ENCODE data around the gene NIM1K. TPM values are rescaled to one million over a fixed set of nuclear protein-coding genes. Genes with fewer than 3 reads are reported as not detected.

Gene NIM1K
- total RNA-seq, 1 donor from 2014 or later = 0.51 TPM

- TF ChIP-seq, protein P1, sequence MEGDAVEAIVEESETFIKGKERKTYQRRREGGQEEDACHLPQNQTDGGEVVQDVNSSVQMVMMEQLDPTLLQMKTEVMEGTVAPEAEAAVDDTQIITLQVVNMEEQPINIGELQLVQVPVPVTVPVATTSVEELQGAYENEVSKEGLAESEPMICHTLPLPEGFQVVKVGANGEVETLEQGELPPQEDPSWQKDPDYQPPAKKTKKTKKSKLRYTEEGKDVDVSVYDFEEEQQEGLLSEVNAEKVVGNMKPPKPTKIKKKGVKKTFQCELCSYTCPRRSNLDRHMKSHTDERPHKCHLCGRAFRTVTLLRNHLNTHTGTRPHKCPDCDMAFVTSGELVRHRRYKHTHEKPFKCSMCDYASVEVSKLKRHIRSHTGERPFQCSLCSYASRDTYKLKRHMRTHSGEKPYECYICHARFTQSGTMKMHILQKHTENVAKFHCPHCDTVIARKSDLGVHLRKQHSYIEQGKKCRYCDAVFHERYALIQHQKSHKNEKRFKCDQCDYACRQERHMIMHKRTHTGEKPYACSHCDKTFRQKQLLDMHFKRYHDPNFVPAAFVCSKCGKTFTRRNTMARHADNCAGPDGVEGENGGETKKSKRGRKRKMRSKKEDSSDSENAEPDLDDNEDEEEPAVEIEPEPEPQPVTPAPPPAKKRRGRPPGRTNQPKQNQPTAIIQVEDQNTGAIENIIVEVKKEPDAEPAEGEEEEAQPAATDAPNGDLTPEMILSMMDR (IDR thresholded peaks at IDR 0.05) = no peak
- CTCF ChIA-PET = no interaction called here
- Mint-ChIP-seq H3K9me3 (no peaks in the 10 kb centered on the region), H3K36me3 (ENCODE audit: low read depth) (no peaks in the 10 kb centered on the region), H3K27ac (no peak overlapping the region), H3K4me1 (no peaks in the 10 kb centered on the region), H3K4me3 (no peak overlapping the region), H3K27me3 (peaks cover 16% of the 10 kb centered on the region)
- POLR2A ChIA-PET = no interaction called here
- intact Hi-C loops (cut with micrococcal nuclease) = no loop called here
- ATAC-seq (ENCODE audit: low read depth) = no peak
- DNase-seq = no peak
Measured at GRCh38 chr5:43208658-43209057, 16.6 kb downstream of the NIM1K start.

DNA sequence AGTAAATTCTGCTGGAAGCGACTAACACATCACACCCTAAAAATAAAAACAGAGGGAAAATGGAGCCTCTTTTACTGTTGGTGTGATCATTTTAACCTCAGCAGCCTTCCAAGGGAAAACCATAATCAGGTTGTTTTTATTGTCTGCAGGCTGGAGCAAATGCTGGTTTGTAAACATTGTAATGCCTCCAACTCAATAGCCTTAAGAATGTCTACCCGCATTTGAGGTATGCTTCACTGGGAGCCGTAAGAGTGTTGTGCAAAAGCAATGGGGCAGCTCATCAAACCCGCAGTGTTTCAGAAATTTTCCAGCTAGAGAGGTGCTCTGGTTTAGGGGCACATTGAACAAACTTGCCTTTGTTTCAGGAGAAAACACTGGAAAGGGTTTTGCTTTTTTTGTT, 17.0 kb downstream of the NIM1K start:
- intact Hi-C loops (cut with micrococcal nuclease) = no loop called here
- H3K36me3 Mint-ChIP-seq (ENCODE audit: low read depth) = no peaks in the 10 kb centered on the region
- POLR2A ChIA-PET = no interaction called here
- ATAC-seq (ENCODE audit: low read depth) (no peak), DNase-seq (no peak)
- TF ChIP-seq, protein P1 (IDR thresholded peaks at IDR 0.05) = no peak
- no peak overlapping the region for H3K27ac Mint-ChIP-seq
- CTCF ChIA-PET = no interaction called here
- H3K4me3 Mint-ChIP-seq = no peak overlapping the region
- no peaks in the 10 kb centered on the region for H3K9me3 Mint-ChIP-seq
- H3K4me1 Mint-ChIP-seq = no peaks in the 10 kb centered on the region
- peaks cover 16% of the 10 kb centered on the region for H3K27me3 Mint-ChIP-seq

GRCh38 chr5:43209833-43210232, 17.8 kb downstream of the NIM1K start:
- ATAC-seq (ENCODE audit: low read depth) (no peak), DNase-seq (no peak)
- Mint-ChIP-seq H3K4me1 (no peaks in the 10 kb centered on the region), H3K9me3 (no peaks in the 10 kb centered on the region), H3K27ac (no peak overlapping the region), H3K27me3 (peaks cover 16% of the 10 kb centered on the region), H3K36me3 (ENCODE audit: low read depth) (no peaks in the 10 kb centered on the region), H3K4me3 (no peak overlapping the region)
- ChIA-PET CTCF (no interaction called here), POLR2A (interaction anchor here (0.6 kb wide), 1 partner anchor 175 kb away, joined by 4 read pairs; no protein-coding TSS in a partner anchor)
- intact Hi-C loops (cut with micrococcal nuclease) = no loop called here
- TF ChIP-seq, protein P1 (IDR thresholded peaks at IDR 0.05) = no peak

- H3K9me3 Mint-ChIP-seq = no peaks in the 10 kb centered on the region
- no peak overlapping the region for H3K27ac Mint-ChIP-seq
- H3K36me3 Mint-ChIP-seq (ENCODE audit: low read depth) = no peaks in the 10 kb centered on the region
- DNase-seq = no peak
- H3K27me3 Mint-ChIP-seq = peaks cover 16% of the 10 kb centered on the region
- no peak for ATAC-seq (ENCODE audit: low read depth)
- intact Hi-C loops (cut with micrococcal nuclease) = no loop called here
- no peaks in the 10 kb centered on the region for H3K4me1 Mint-ChIP-seq
- TF ChIP-seq, protein P1 (IDR thresholded peaks at IDR 0.05) = no peak
- no peak overlapping the region for H3K4me3 Mint-ChIP-seq
- CTCF ChIA-PET = no interaction called here
- POLR2A ChIA-PET = interaction anchor here (0.6 kb wide), 1 partner anchor 174 kb away, joined by 4 read pairs; no protein-coding TSS in a partner anchor
Measured at GRCh38 chr5:43210570-43210969, 18.5 kb downstream of the NIM1K start.

DNA sequence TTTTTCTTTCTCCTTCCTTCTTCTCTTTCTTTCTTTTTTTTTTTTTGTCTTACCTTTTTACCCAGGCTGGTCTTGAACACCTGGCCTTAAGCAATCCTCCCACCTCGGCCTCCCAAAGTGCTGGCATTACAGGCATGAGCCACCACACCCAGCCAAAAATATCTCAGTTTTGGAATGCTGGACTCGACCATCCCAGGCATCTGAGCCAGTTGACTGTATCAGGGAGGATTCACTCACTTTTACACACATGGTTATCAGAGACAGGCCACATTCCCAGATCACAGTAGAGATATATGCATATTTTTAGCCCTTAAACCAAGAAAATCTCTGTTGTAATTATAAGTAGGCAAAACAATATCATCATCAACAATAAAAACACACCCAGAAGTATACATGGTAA, 21.9 kb downstream of the NIM1K start:
- no peak overlapping the region for H3K27ac Mint-ChIP-seq
- ChIA-PET CTCF (no interaction called here), POLR2A (no interaction called here)

More for the DNA sequence above, 21.9 kb downstream of the NIM1K start:
- intact Hi-C loops (cut with micrococcal nuclease) = no loop called here
- Mint-ChIP-seq H3K4me3 (no peak overlapping the region), H3K27me3 (peaks cover 10% of the 10 kb centered on the region), H3K9me3 (no peaks in the 10 kb centered on the region), H3K36me3 (ENCODE audit: low read depth) (no peaks in the 10 kb centered on the region), H3K4me1 (no peaks in the 10 kb centered on the region)
- no peak for DNase-seq
- no peak for ATAC-seq (ENCODE audit: low read depth)
- TF ChIP-seq, protein P1 (IDR thresholded peaks at IDR 0.05) = no peak
